ENCODE data around the gene SV2A.
A peak's percentile ranks its signal among the peaks of the same experiment; 100 is the strongest.
"Not testable (repeated sequence)": the region's sequence is repeated elsewhere in the genome, so short reads cannot be mapped to it uniquely, and the experiment has no call there.

SV2A gene

GRCh38 chr1:149885339-149886120, 32.1 kb downstream of the SV2A start:
- Mint-ChIP-seq H3K27me3 (no peaks in the 10 kb centered on the region), H3K27ac (no peak overlapping the region), H3K9me3 (no peaks in the 10 kb centered on the region), H3K4me3 (no peak overlapping the region), H3K4me1 (peaks cover 13% of the 10 kb centered on the region)
- ATAC-seq (peak; percentile 38), DNase-seq (peak; percentile 89 to 93)

GRCh38 chr1:149884433-149885338, 33.0 kb downstream of the SV2A start:
- Mint-ChIP-seq H3K27ac (no peak overlapping the region), H3K9me3 (no peaks in the 10 kb centered on the region), H3K27me3 (no peaks in the 10 kb centered on the region), H3K4me3 (no peak overlapping the region), H3K4me1 (peaks cover 13% of the 10 kb centered on the region)
- DNase-seq, result peak; percentile 36 to 51
- no peak for ATAC-seq

GRCh38 chr1:149883598-149884247, 33.9 kb downstream of the SV2A start:
- Mint-ChIP-seq H3K27ac (peak overlapping the region in 1 of 2 donors; percentile 8), H3K4me3 (no peak overlapping the region), H3K4me1 (peaks cover 18% of the 10 kb centered on the region)

GRCh38 chr1:149881876-149882275, 35.8 kb downstream of the SV2A start:
- Mint-ChIP-seq H3K4me3 (no peak overlapping the region), H3K27ac (no peak overlapping the region), H3K9me3 (no peaks in the 10 kb centered on the region), H3K27me3 (no peaks in the 10 kb centered on the region), H3K4me1 (peaks cover 26% of the 10 kb centered on the region)
- no peak for DNase-seq
- no peak for ATAC-seq

More at GRCh38 chr1:149883598-149884247, 33.9 kb downstream of the SV2A start:
- Mint-ChIP-seq H3K9me3 (no peaks in the 10 kb centered on the region), H3K27me3 (no peaks in the 10 kb centered on the region)
- DNase-seq, result no peak
- ATAC-seq, result no peak

GRCh38 chr1:149879556-149879955, 38.1 kb downstream of the SV2A start:
- Mint-ChIP-seq H3K27ac (peak overlapping the region in 1 of 2 donors; percentile 77), H3K4me1 (peaks cover 26% of the 10 kb centered on the region), H3K27me3 (no peaks in the 10 kb centered on the region), H3K4me3 (peak overlapping the region; percentile 2 to 40), H3K9me3 (no peaks in the 10 kb centered on the region)
- DNase-seq (no peak), ATAC-seq (no peak)

- Mint-ChIP-seq H3K4me1 (peaks cover 25% of the 10 kb centered on the region), H3K27me3 (no peaks in the 10 kb centered on the region), H3K9me3 (no peaks in the 10 kb centered on the region), H3K27ac (no peak overlapping the region), H3K4me3 (no peak overlapping the region)
- ATAC-seq, result no peak
- no peak for DNase-seq
These were observed 40.3 kb downstream of the SV2A start for GRCh38 chr1:149877211-149877946.

GRCh38 chr1:149873060-149873459, 44.6 kb downstream of the SV2A start:
- H3K27me3 Mint-ChIP-seq, H3K9me3 Mint-ChIP-seq, ATAC-seq: not testable (repeated sequence)

GRCh38 chr1:149866887-149867286, 50.8 kb downstream of the SV2A start:
- H3K27ac Mint-ChIP-seq, H3K4me3 Mint-ChIP-seq, DNase-seq, H3K4me1 Mint-ChIP-seq, H3K27me3 Mint-ChIP-seq, H3K9me3 Mint-ChIP-seq, ATAC-seq: not testable (repeated sequence)

More at GRCh38 chr1:149873060-149873459, 44.6 kb downstream of the SV2A start:
- not testable (repeated sequence) for H3K4me3 Mint-ChIP-seq, H3K27ac Mint-ChIP-seq, DNase-seq, H3K4me1 Mint-ChIP-seq

- not testable (repeated sequence) for H3K9me3 Mint-ChIP-seq, H3K27ac Mint-ChIP-seq, H3K4me1 Mint-ChIP-seq, DNase-seq, H3K27me3 Mint-ChIP-seq, H3K4me3 Mint-ChIP-seq
- ATAC-seq, result peak; percentile 15
These were observed 56.1 kb downstream of the SV2A start for GRCh38 chr1:149861497-149862054.

- DNase-seq, H3K9me3 Mint-ChIP-seq, H3K27ac Mint-ChIP-seq, H3K4me3 Mint-ChIP-seq, H3K4me1 Mint-ChIP-seq, H3K27me3 Mint-ChIP-seq: not testable (repeated sequence)
- peak; percentile 85 for ATAC-seq
These were observed 56.8 kb downstream of the SV2A start for GRCh38 chr1:149860684-149861496.

GRCh38 chr1:149860271-149860670, 57.4 kb downstream of the SV2A start:
- DNase-seq, H3K4me1 Mint-ChIP-seq, H3K9me3 Mint-ChIP-seq, H3K4me3 Mint-ChIP-seq, H3K27ac Mint-ChIP-seq, H3K27me3 Mint-ChIP-seq: not testable (repeated sequence)
- peak; percentile 54 for ATAC-seq

Measured in stimulated activated naive CD8-positive, alpha-beta T cell treated with anti-CD3 and anti-CD28 coated beads, Interleukin-15, amount 100 ng/mL, for 72 hours (primary cell).